Neural progenitor cell (in vitro differentiated cells): ENCODE measurements around the gene USP19. TPM values are rescaled to one million over a fixed set of nuclear protein-coding genes. Genes with fewer than 3 reads are reported as not detected.

Experiments used
- DNase-seq: peaks from one replicate; pipeline ENCODE4 v3.0.0-alpha.2; 2016; ENCODE audit warnings: low spot score
- H2AFZ ChIP-seq: fragments of 200-600 bp; sonication (generic); replicated peaks from 2 replicates; pipeline ENCODE4 v1.6.1; 2016; ENCODE audit warnings: antibody characterized with exemption
- H3F3A ChIP-seq: fragments of 200-600 bp; sonication (generic); 2 replicates; pipeline ENCODE4 v1.6.1; 2016; ENCODE audit warnings: antibody characterized with exemption, low read depth
- H3K27ac ChIP-seq: fragments of 200-600 bp; sonication (generic); 2 replicates; pipeline ENCODE4 v1.5.1; 2016; ENCODE audit warnings: mild to moderate bottlenecking
- H3K27me3 ChIP-seq: fragments of 200-600 bp; sonication (generic); 2 replicates; pipeline ENCODE4 v1.6.1; 2016; ENCODE audit warnings: mild to moderate bottlenecking, moderate library complexity
- H3K36me3 ChIP-seq: fragments of 200-600 bp; sonication (generic); 2 replicates; pipeline ENCODE4 v1.5.1; 2016
- H3K4me1 ChIP-seq: fragments of 200-600 bp; sonication (generic); 2 replicates; pipeline ENCODE4 v1.6.1; 2016; ENCODE audit warnings: mixed run types
- H3K4me2 ChIP-seq: fragments of 200-600 bp; sonication (generic); 2 replicates; pipeline ENCODE4 v1.6.1; 2016
- H3K4me3 ChIP-seq: fragments of 200-600 bp; sonication (generic); 2 replicates; pipeline ENCODE4 v1.5.1; 2016
- H3K79me2 ChIP-seq: fragments of 200-600 bp; sonication (generic); 2 replicates; pipeline ENCODE4 v1.6.1; 2016; ENCODE audit warnings: low read depth
- H3K9ac ChIP-seq: fragments of 200-600 bp; sonication (generic); 2 replicates; pipeline ENCODE4 v1.6.1; 2016
- H3K9me3 ChIP-seq: fragments of 200-600 bp; sonication (generic); 2 replicates; pipeline ENCODE4 v1.5.1; 2016; ENCODE audit warnings: low read depth
- H4K20me1 ChIP-seq: fragments of 200-600 bp; sonication (generic); 2 replicates; pipeline ENCODE4 v1.6.1; 2016; ENCODE audit warnings: low read depth
- H3K27ac Mint-ChIP-seq: 3 replicates; pipeline ENCODE4 v1.8.0; 2021; ENCODE audit warnings: mixed read lengths
- H3K27me3 Mint-ChIP-seq: 2 replicates; pipeline ENCODE4 v1.8.0; 2022; ENCODE audit warnings: low read depth, mild to moderate bottlenecking, inconsistent platforms, moderate library complexity, mixed read lengths; ENCODE audit not compliant: insufficient read depth
- H3K36me3 Mint-ChIP-seq: 3 replicates; pipeline ENCODE4 v1.8.0; 2021; ENCODE audit warnings: mixed read lengths
- H3K4me1 Mint-ChIP-seq: 3 replicates; pipeline ENCODE4 v1.8.0; 2021; ENCODE audit warnings: mixed read lengths
- H3K4me3 Mint-ChIP-seq: 3 replicates; pipeline ENCODE4 v1.8.0; 2021; ENCODE audit warnings: mild to moderate bottlenecking, moderate library complexity, mixed read lengths
- H3K9me3 Mint-ChIP-seq: 3 replicates; pipeline ENCODE4 v1.8.0; 2020; ENCODE audit warnings: mixed read lengths
- CTCF ChIP-seq: fragments of 200-600 bp; sonication (generic); IDR thresholded peaks from 2 replicates; pipeline ENCODE4 v1.5.1; 2017; ENCODE audit warnings: antibody characterized with exemption, mild to moderate bottlenecking
- EZH2 ChIP-seq: fragments of 200-600 bp; sonication (generic); IDR thresholded peaks from 2 replicates; pipeline ENCODE4 v1.6.1; 2017; ENCODE audit warnings: antibody characterized with exemption, mild to moderate bottlenecking, moderate library complexity
- EZH2phosphoT487 ChIP-seq: fragments of 200-600 bp; sonication (generic); IDR thresholded peaks from 2 replicates; pipeline ENCODE4 v1.6.1; 2017; ENCODE audit warnings: antibody characterized with exemption
- total RNA-seq: library from RNA; depleted of rRNA; stranded (reverse); fragments of >200 nt; gene quantifications from 2 replicates; pipeline ENCODE4 v1.2.3, GENCODE V29; 2015; ENCODE audit warnings: low replicate concordance

Gene USP19
- total RNA-seq, 1 donor from 2014 or later = 36.0 TPM

- H3K79me2 ChIP-seq = peaks cover 53% of the 10 kb centered on the region
- H3K27ac ChIP-seq = peak overlapping the region; percentile 99
- Mint-ChIP-seq H3K4me1 (peaks cover 22% of the 10 kb centered on the region), H3K36me3 (peaks cover 8% of the 10 kb centered on the region), H3K4me3 (peak overlapping the region; percentile 98), H3K9me3 (no peaks in the 10 kb centered on the region), H3K27me3 (peaks cover 2% of the 10 kb centered on the region), H3K27ac (peak overlapping the region; percentile 81)
- H2AFZ ChIP-seq = peak overlapping the region; percentile 64
- H3K27me3 ChIP-seq = no peaks in the 10 kb centered on the region
- H3F3A ChIP-seq = peaks cover 36% of the 10 kb centered on the region
- TF ChIP-seq EZH2phosphoT487 (no peak), CTCF (no peak), EZH2 (no peak)
- peaks cover 6% of the 10 kb centered on the region for H3K36me3 ChIP-seq
- no peaks in the 10 kb centered on the region for H3K9me3 ChIP-seq
- DNase-seq = peak; percentile 94
- peak overlapping the region; percentile 84 for H3K4me2 ChIP-seq
- H3K9ac ChIP-seq = peak overlapping the region; percentile 94
- H3K4me1 ChIP-seq = peaks cover 19% of the 10 kb centered on the region
- H4K20me1 ChIP-seq = peaks cover 48% of the 10 kb centered on the region
- peak overlapping the region; percentile 78 for H3K4me3 ChIP-seq
Measured at GRCh38 chr3:49092938-49093852, 27.4 kb downstream of the USP19 start.

- H3F3A ChIP-seq = peaks cover 13% of the 10 kb centered on the region
- H3K9ac ChIP-seq = no peak overlapping the region
- TF ChIP-seq EZH2 = no peak
- TF ChIP-seq CTCF = no peak
- TF ChIP-seq EZH2phosphoT487 = no peak
- Mint-ChIP-seq H3K4me1 (no peaks in the 10 kb centered on the region), H3K36me3 (peaks cover 7% of the 10 kb centered on the region), H3K9me3 (no peaks in the 10 kb centered on the region), H3K27me3 (no peaks in the 10 kb centered on the region), H3K4me3 (no peak overlapping the region), H3K27ac (no peak overlapping the region)
- H3K9me3 ChIP-seq = no peaks in the 10 kb centered on the region
- no peaks in the 10 kb centered on the region for H3K36me3 ChIP-seq
- H3K4me1 ChIP-seq = no peaks in the 10 kb centered on the region
- no peak for DNase-seq
- no peak overlapping the region for H3K4me3 ChIP-seq
- no peak overlapping the region for H2AFZ ChIP-seq
- peaks cover 92% of the 10 kb centered on the region for H4K20me1 ChIP-seq
- no peaks in the 10 kb centered on the region for H3K27me3 ChIP-seq
- no peak overlapping the region for H3K4me2 ChIP-seq
- peak overlapping the region; percentile 19 for H3K27ac ChIP-seq
- H3K79me2 ChIP-seq = peaks cover 99% of the 10 kb centered on the region
Measured at GRCh38 chr3:49081429-49081828, 39.2 kb downstream of the USP19 start.

GRCh38 chr3:49079270-49079669 is 41.4 kb downstream of the USP19 start:
- no peak overlapping the region for H2AFZ ChIP-seq
- H3K4me1 Mint-ChIP-seq = no peaks in the 10 kb centered on the region
- no peak overlapping the region for H3K4me2 ChIP-seq
- H3K4me3 ChIP-seq = no peak overlapping the region
- H3K9me3 Mint-ChIP-seq = no peaks in the 10 kb centered on the region
- H3K4me3 Mint-ChIP-seq = no peak overlapping the region
- peaks cover 80% of the 10 kb centered on the region for H4K20me1 ChIP-seq
- H3K9ac ChIP-seq = no peak overlapping the region
- no peaks in the 10 kb centered on the region for H3K9me3 ChIP-seq
- no peak for TF ChIP-seq EZH2phosphoT487
- no peak for TF ChIP-seq CTCF
- no peak for TF ChIP-seq EZH2
- H3K27me3 ChIP-seq = no peaks in the 10 kb centered on the region
- H3K27ac Mint-ChIP-seq = no peak overlapping the region
- H3K36me3 Mint-ChIP-seq = peaks cover 10% of the 10 kb centered on the region
- H3K4me1 ChIP-seq = no peaks in the 10 kb centered on the region
- no peak for DNase-seq
- H3K27me3 Mint-ChIP-seq = no peaks in the 10 kb centered on the region
- H3F3A ChIP-seq = peaks cover 8% of the 10 kb centered on the region
- H3K27ac ChIP-seq = no peak overlapping the region
- H3K79me2 ChIP-seq = peaks cover 98% of the 10 kb centered on the region
- no peaks in the 10 kb centered on the region for H3K36me3 ChIP-seq
